Neural cell (in vitro differentiated cells): ENCODE measurements around the gene TNS1. TPM values are rescaled to one million over a fixed set of nuclear protein-coding genes. Genes with fewer than 3 reads are reported as not detected.

Experiments used
- H2AFZ ChIP-seq: fragments of 200-600, 300-800 bp; sonication (generic), shearing (Covaris generic); 2 replicates; pipeline ENCODE4 v1.6.0; 2014; ENCODE audit warnings: low read depth, mild to moderate bottlenecking, antibody characterized with exemption, low read length, moderate library complexity
- H3F3A ChIP-seq: fragments of 200-600 bp; shearing (Covaris generic); 2 replicates; pipeline ENCODE4 v1.6.1; 2016; ENCODE audit warnings: mild to moderate bottlenecking, moderate library complexity, mixed read lengths, antibody characterized with exemption, low read length; ENCODE audit not compliant: insufficient read depth, poor library complexity, severe bottlenecking
- H3K27ac ChIP-seq: fragments of 200-600, 300-800 bp; sonication (generic), shearing (Covaris generic); 2 replicates; pipeline ENCODE4 v1.5.1; 2014; ENCODE audit warnings: mild to moderate bottlenecking, low read length, moderate library complexity
- H3K27me3 ChIP-seq: fragments of 300-800, 200-600 bp; sonication (generic), shearing (Covaris generic); 2 replicates; pipeline ENCODE4 v1.6.0; 2014; ENCODE audit warnings: mild to moderate bottlenecking, low read depth, low read length, moderate library complexity; ENCODE audit not compliant: insufficient read depth
- H3K36me3 ChIP-seq: fragments of 300-800, 200-600 bp; sonication (generic), shearing (Covaris generic); 2 replicates; pipeline ENCODE4 v1.5.1; 2014; ENCODE audit warnings: mild to moderate bottlenecking, antibody characterized with exemption, low read length, moderate library complexity; ENCODE audit not compliant: insufficient read depth
- H3K4me2 ChIP-seq: fragments of 300-800, 200-600 bp; sonication (generic), shearing (Covaris generic); 2 replicates; pipeline ENCODE4 v1.6.0; 2014; ENCODE audit warnings: mild to moderate bottlenecking, low read length
- H3K4me3 ChIP-seq: fragments of 300-800, 200-600 bp; sonication (generic), shearing (Covaris generic); 2 replicates; pipeline ENCODE4 v1.5.1; 2014; ENCODE audit warnings: mild to moderate bottlenecking, low read length, moderate library complexity
- H3K79me2 ChIP-seq: fragments of 200-600 bp; shearing (Covaris generic); replicated peaks from 2 replicates; pipeline ENCODE4 v1.6.0; 2014; ENCODE audit warnings: mild to moderate bottlenecking, low read length, moderate library complexity; ENCODE audit not compliant: insufficient read depth
- H3K9ac ChIP-seq: fragments of 300-800, 200-600 bp; sonication (generic), shearing (Covaris generic); 2 replicates; pipeline ENCODE4 v1.6.1; 2016; ENCODE audit warnings: mild to moderate bottlenecking, low read length, mixed read lengths
- H3K9me2 ChIP-seq: fragments of 200-600 bp; shearing (Covaris generic); 2 replicates; pipeline ENCODE4 v1.6.1; 2016; ENCODE audit warnings: mild to moderate bottlenecking, low read length, mixed read lengths; ENCODE audit not compliant: insufficient read depth
- H3K9me3 ChIP-seq: fragments of 200-600, 300-800 bp; sonication (generic), shearing (Covaris generic); 2 replicates; pipeline ENCODE4 v1.6.1; 2016; ENCODE audit warnings: mild to moderate bottlenecking, mixed run types, low read length, moderate library complexity, mixed read lengths
- H4K20me1 ChIP-seq: fragments of 200-600 bp; shearing (Covaris generic); 2 replicates; pipeline ENCODE4 v1.6.1; 2016; ENCODE audit warnings: mild to moderate bottlenecking, mixed run types; ENCODE audit not compliant: insufficient read depth
- EP300 ChIP-seq: fragments of 450-650 bp; conservative IDR thresholded peaks from 2 replicates; pipeline ENCODE4 v1.6.1; 2014; ENCODE audit warnings: antibody characterized with exemption, mild to moderate bottlenecking, moderate library complexity; ENCODE audit not compliant: poor library complexity, severe bottlenecking
- EZH2 ChIP-seq: fragments of 200-600, 300-800 bp; shearing (Covaris generic), sonication (generic); IDR thresholded peaks from 2 replicates; pipeline ENCODE4 v1.6.1; 2014; ENCODE audit warnings: antibody characterized with exemption, low read length, borderline replicate concordance, mild to moderate bottlenecking; ENCODE audit not compliant: insufficient read depth, poor library complexity, severe bottlenecking
- MXI1 ChIP-seq: fragments of 450-650 bp; conservative IDR thresholded peaks from 2 replicates; pipeline ENCODE4 v1.6.1; 2014; ENCODE audit warnings: antibody characterized with exemption, mild to moderate bottlenecking; ENCODE audit not compliant: poor library complexity, severe bottlenecking
- POLR2AphosphoS5 ChIP-seq: IDR thresholded peaks from 2 replicates; pipeline ENCODE4 v1.6.1; 2012
- RAD21 ChIP-seq: fragments of 450-650 bp; conservative IDR thresholded peaks from 2 replicates; pipeline ENCODE4 v1.6.1; 2014; ENCODE audit warnings: antibody characterized with exemption, mild to moderate bottlenecking, moderate library complexity
- SMC3 ChIP-seq: fragments of 450-650 bp; conservative IDR thresholded peaks from 2 replicates; pipeline ENCODE4 v1.6.1; 2014; ENCODE audit warnings: antibody characterized with exemption, mild to moderate bottlenecking, moderate library complexity; ENCODE audit not compliant: poor library complexity
- TAF1 ChIP-seq: IDR thresholded peaks from 2 replicates; pipeline ENCODE4 v1.6.1; 2012; ENCODE audit warnings: low read depth
- polyA plus RNA-seq: library from polyadenylated mRNA; depleted of rRNA; stranded (reverse); fragments of >200 nt; gene quantifications from 2 replicates; pipeline ENCODE4 v1.2.3, GENCODE V29; 2014
- TF ChIP-seq, protein P1 (sequence below): fragments of 450-650 bp; IDR thresholded peaks from 2 replicates; pipeline ENCODE4 v1.5.1; 2014; ENCODE audit warnings: antibody characterized with exemption, mild to moderate bottlenecking, moderate library complexity; ENCODE audit not compliant: poor library complexity, severe bottlenecking
- TF ChIP-seq, protein P2 (sequence below): IDR thresholded peaks from 2 replicates; pipeline ENCODE4 v1.6.1; 2012; ENCODE audit warnings: borderline replicate concordance

The TNS1 gene
- polyA plus RNA-seq, 1 donor from 2014 or later, result 1.5 TPM

DNA sequence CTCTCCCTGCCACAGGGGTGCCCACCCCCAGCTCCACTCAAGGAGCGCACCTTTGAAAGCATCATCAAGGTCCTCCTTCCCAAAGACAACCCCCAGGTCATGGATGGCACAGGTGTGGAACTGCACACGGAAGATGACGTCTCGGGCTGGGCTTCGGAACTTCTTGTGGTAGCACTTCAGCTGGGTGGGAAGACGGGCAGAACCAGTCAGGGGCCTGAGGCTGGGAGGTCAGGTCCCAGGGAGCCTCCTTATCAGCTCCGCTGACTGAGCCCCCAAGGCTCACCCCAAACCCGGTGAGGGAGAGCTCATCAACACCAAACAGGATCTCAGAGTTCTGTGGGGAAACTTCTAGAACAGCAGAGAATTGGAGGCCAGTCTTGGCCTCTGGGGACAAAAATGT is 117.8 kb downstream of the TNS1 start:
- Histone ChIP-seq H3K4me2 (no peak overlapping the region), H4K20me1 (no peaks in the 10 kb centered on the region), H3K4me3 (no peak overlapping the region), H2AFZ (no peak overlapping the region), H3F3A (no peaks in the 10 kb centered on the region), H3K27ac (no peak overlapping the region), H3K9me2 (no peaks in the 10 kb centered on the region), H3K36me3 (no peaks in the 10 kb centered on the region), H3K27me3 (no peaks in the 10 kb centered on the region), H3K9ac (no peak overlapping the region), H3K9me3 (no peaks in the 10 kb centered on the region), H3K79me2 (no peaks in the 10 kb centered on the region)
- TF ChIP-seq EP300 (no peak), RAD21 (no peak), POLR2AphosphoS5 (no peak), SMC3 (no peak), MXI1 (no peak), EZH2 (no peak), TAF1 (no peak)
- TF ChIP-seq, protein P1, sequence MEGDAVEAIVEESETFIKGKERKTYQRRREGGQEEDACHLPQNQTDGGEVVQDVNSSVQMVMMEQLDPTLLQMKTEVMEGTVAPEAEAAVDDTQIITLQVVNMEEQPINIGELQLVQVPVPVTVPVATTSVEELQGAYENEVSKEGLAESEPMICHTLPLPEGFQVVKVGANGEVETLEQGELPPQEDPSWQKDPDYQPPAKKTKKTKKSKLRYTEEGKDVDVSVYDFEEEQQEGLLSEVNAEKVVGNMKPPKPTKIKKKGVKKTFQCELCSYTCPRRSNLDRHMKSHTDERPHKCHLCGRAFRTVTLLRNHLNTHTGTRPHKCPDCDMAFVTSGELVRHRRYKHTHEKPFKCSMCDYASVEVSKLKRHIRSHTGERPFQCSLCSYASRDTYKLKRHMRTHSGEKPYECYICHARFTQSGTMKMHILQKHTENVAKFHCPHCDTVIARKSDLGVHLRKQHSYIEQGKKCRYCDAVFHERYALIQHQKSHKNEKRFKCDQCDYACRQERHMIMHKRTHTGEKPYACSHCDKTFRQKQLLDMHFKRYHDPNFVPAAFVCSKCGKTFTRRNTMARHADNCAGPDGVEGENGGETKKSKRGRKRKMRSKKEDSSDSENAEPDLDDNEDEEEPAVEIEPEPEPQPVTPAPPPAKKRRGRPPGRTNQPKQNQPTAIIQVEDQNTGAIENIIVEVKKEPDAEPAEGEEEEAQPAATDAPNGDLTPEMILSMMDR, result no peak
- TF ChIP-seq, protein P2, sequence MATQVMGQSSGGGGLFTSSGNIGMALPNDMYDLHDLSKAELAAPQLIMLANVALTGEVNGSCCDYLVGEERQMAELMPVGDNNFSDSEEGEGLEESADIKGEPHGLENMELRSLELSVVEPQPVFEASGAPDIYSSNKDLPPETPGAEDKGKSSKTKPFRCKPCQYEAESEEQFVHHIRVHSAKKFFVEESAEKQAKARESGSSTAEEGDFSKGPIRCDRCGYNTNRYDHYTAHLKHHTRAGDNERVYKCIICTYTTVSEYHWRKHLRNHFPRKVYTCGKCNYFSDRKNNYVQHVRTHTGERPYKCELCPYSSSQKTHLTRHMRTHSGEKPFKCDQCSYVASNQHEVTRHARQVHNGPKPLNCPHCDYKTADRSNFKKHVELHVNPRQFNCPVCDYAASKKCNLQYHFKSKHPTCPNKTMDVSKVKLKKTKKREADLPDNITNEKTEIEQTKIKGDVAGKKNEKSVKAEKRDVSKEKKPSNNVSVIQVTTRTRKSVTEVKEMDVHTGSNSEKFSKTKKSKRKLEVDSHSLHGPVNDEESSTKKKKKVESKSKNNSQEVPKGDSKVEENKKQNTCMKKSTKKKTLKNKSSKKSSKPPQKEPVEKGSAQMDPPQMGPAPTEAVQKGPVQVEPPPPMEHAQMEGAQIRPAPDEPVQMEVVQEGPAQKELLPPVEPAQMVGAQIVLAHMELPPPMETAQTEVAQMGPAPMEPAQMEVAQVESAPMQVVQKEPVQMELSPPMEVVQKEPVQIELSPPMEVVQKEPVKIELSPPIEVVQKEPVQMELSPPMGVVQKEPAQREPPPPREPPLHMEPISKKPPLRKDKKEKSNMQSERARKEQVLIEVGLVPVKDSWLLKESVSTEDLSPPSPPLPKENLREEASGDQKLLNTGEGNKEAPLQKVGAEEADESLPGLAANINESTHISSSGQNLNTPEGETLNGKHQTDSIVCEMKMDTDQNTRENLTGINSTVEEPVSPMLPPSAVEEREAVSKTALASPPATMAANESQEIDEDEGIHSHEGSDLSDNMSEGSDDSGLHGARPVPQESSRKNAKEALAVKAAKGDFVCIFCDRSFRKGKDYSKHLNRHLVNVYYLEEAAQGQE, result no peak

DNA sequence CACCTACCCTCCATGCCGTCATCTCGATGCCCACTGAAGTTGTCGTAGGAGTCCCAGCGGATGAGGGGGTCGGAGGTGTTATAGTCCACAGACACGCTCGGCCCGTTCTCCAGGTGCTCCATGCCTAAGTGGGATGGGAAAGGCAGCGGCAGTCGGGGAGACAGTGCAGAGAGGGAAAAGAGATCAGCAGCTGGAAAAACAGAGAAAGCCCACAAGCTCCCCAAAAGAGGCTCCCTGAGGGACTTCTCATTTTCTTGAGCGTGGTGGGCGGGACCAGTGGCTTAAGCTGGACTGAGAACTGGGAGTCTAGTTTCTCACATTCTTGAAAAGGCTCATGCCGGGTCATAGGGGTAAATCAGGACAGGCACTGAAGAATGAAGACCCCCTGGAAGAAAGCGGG is 121.9 kb downstream of the TNS1 start:
- Histone ChIP-seq H3K9me3 (no peaks in the 10 kb centered on the region), H3K9me2 (no peaks in the 10 kb centered on the region), H3K9ac (no peak overlapping the region), H3K27ac (no peak overlapping the region), H3K36me3 (no peaks in the 10 kb centered on the region), H3F3A (no peaks in the 10 kb centered on the region), H3K79me2 (no peaks in the 10 kb centered on the region), H2AFZ (no peak overlapping the region), H3K4me2 (no peak overlapping the region), H3K4me3 (no peak overlapping the region), H3K27me3 (no peaks in the 10 kb centered on the region), H4K20me1 (no peaks in the 10 kb centered on the region)
- TF ChIP-seq, protein P1, result no peak
- TF ChIP-seq, protein P2, result no peak
- TF ChIP-seq RAD21 (no peak), EZH2 (no peak), SMC3 (no peak), POLR2AphosphoS5 (no peak), TAF1 (no peak), EP300 (no peak), MXI1 (no peak)
